ENCODE data around the gene TRIM45. TPM values are rescaled to one million over a fixed set of nuclear protein-coding genes. Genes with fewer than 3 reads are reported as not detected.

TRIM45 gene
- total and polyA plus RNA-seq, 2 of the 13 experiments (the other 11 are each of a cell fraction or from before 2014, with no cell fraction given) = 1.9 to 2.3 TPM

- TF ChIP-seq MLX (CRISPR knock-in tag; IDR thresholded peaks at IDR 0.05) (no peak), FOSL1 (CRISPR knock-in tag; IDR thresholded peaks at IDR 0.05; ENCODE audit: borderline replicate concordance) (no peak), ZNF329 (CRISPR knock-in tag; IDR thresholded peaks at IDR 0.05; ENCODE audit: low read depth) (no peak), ZNF777 (CRISPR knock-in tag; IDR thresholded peaks at IDR 0.05) (no peak), MAF1 (CRISPR knock-in tag; IDR thresholded peaks at IDR 0.05; ENCODE audit: borderline replicate concordance) (no peak), KDM1A (CRISPR knock-in tag; IDR thresholded peaks at IDR 0.05) (no peak)
- TF ChIP-seq, protein P1, sequence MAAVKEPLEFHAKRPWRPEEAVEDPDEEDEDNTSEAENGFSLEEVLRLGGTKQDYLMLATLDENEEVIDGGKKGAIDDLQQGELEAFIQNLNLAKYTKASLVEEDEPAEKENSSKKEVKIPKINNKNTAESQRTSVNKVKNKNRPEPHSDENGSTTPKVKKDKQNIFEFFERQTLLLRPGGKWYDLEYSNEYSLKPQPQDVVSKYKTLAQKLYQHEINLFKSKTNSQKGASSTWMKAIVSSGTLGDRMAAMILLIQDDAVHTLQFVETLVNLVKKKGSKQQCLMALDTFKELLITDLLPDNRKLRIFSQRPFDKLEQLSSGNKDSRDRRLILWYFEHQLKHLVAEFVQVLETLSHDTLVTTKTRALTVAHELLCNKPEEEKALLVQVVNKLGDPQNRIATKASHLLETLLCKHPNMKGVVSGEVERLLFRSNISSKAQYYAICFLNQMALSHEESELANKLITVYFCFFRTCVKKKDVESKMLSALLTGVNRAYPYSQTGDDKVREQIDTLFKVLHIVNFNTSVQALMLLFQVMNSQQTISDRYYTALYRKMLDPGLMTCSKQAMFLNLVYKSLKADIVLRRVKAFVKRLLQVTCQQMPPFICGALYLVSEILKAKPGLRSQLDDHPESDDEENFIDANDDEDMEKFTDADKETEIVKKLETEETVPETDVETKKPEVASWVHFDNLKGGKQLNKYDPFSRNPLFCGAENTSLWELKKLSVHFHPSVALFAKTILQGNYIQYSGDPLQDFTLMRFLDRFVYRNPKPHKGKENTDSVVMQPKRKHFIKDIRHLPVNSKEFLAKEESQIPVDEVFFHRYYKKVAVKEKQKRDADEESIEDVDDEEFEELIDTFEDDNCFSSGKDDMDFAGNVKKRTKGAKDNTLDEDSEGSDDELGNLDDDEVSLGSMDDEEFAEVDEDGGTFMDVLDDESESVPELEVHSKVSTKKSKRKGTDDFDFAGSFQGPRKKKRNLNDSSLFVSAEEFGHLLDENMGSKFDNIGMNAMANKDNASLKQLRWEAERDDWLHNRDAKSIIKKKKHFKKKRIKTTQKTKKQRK (IDR thresholded peaks at IDR 0.05; ENCODE audit: low read length) = no peak
- TF ChIP-seq, protein P2, sequence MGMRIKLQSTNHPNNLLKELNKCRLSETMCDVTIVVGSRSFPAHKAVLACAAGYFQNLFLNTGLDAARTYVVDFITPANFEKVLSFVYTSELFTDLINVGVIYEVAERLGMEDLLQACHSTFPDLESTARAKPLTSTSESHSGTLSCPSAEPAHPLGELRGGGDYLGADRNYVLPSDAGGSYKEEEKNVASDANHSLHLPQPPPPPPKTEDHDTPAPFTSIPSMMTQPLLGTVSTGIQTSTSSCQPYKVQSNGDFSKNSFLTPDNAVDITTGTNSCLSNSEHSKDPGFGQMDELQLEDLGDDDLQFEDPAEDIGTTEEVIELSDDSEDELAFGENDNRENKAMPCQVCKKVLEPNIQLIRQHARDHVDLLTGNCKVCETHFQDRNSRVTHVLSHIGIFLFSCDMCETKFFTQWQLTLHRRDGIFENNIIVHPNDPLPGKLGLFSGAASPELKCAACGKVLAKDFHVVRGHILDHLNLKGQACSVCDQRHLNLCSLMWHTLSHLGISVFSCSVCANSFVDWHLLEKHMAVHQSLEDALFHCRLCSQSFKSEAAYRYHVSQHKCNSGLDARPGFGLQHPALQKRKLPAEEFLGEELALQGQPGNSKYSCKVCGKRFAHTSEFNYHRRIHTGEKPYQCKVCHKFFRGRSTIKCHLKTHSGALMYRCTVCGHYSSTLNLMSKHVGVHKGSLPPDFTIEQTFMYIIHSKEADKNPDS (CRISPR knock-in tag; IDR thresholded peaks at IDR 0.05) = no peak
These were observed 14.2 kb downstream of the TRIM45 start (continued) for GRCh38 chr1:117107364-117107763.

Measured in HepG2 (cell line).